Thymus (tissue), 11 donors: ENCODE measurements around the gene COL9A1. TPM values are rescaled to one million over a fixed set of nuclear protein-coding genes. Genes with fewer than 3 reads are reported as not detected.

Experiments used
- DNase-seq, 9 donors: peaks; one replicate each; pipeline ENCODE4 v3.0.0-alpha.2; 2013; ENCODE audit warnings: low spot score in 9 of 9, low read depth in 6 of 9, missing footprints in 1 of 9
- H3K27ac ChIP-seq, 2 donors: one replicate each; pipeline ENCODE4 v1.5.1; 2013; ENCODE audit warnings: control low read depth in 1 of 2, low read depth in 1 of 2, low read length in 1 of 2, mild to moderate bottlenecking in 1 of 2, moderate library complexity in 1 of 2
- H3K27me3 ChIP-seq, 2 donors: one replicate each; pipeline ENCODE4 v1.5.1; 2013; ENCODE audit warnings: low read length in 1 of 2; ENCODE audit not compliant: control insufficient read depth in 2 of 2, insufficient read depth in 1 of 2
- H3K36me3 ChIP-seq, 2 donors: one replicate each; pipeline ENCODE4 v1.5.1; 2013; ENCODE audit warnings: low read length in 1 of 2, mild to moderate bottlenecking in 1 of 2, moderate library complexity in 1 of 2; ENCODE audit not compliant: control insufficient read depth in 2 of 2, insufficient read depth in 2 of 2
- H3K4me1 ChIP-seq, 2 donors: one replicate each; pipeline ENCODE4 v1.5.1; 2013; ENCODE audit warnings: low read length in 2 of 2; ENCODE audit not compliant: control insufficient read depth in 2 of 2, insufficient read depth in 2 of 2
- H3K4me3 ChIP-seq, 2 donors: one replicate each; pipeline ENCODE4 v1.5.1; 2013; ENCODE audit warnings: low read length in 2 of 2, control low read depth in 1 of 2, mild to moderate bottlenecking in 1 of 2
- H3K9me3 ChIP-seq, 2 donors: one replicate each; pipeline ENCODE4 v1.5.1; 2013; ENCODE audit warnings: low read length in 1 of 2, mild to moderate bottlenecking in 1 of 2; ENCODE audit not compliant: control insufficient read depth in 2 of 2, insufficient read depth in 1 of 2
- WGBS: extraction: QIAGEN DNeasy Blood & Tissue Kit; methylation state at CpG from one replicate; pipeline ENCODE4 v1.1.7; 2013; 5-methylcytosine and 5-hydroxymethylcytosine counted together
- polyA plus RNA-seq: library from polyadenylated mRNA; stranded (reverse); fragments of 200-250 nt; gene quantifications from one replicate; pipeline ENCODE4 v1.2.3, GENCODE V29; 2013
- total RNA-seq: library from RNA; stranded (reverse); fragments of 120-200 nt; gene quantifications from one replicate; pipeline ENCODE4 v1.2.4, GENCODE V29; 2013
- donor health status: healthy.

Gene COL9A1
- total and polyA plus RNA-seq, 2 donors = 0.32 to 1.2 TPM

DNA sequence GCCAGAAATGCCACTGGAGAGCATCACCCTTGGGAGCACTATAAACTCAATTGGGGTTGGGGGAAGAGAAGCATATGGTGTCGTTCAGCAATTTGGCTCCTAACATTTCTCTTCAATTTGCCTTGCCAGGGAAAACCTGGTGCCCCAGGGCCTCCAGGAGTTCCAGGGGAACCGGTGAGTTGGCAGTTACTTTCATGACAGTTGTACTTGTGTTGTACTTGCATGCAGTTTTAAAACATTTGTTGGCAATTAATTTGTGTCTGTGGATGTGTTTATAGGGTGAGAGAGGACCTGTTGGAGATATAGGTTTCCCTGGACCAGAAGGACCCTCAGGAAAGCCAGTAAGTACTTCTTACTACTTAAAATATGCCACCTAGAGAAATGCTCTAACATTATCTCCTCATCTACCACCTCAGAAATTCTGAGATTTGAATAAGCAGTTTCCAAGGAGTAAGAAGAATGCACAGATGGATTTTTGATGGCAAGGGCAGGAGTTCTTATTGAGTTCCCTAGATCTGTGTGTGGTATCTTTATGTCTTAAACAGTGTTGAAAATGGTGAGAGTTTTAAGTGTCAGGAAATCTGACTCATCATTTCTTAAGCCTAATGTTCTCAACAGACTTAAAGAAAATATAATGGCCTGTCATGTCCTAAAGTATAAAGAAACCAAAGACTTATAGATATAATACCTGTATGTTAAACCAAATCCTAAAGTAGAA lies 122.5 kb downstream of the COL9A1 start:
- no peak overlapping the region for H3K4me3 ChIP-seq
- WGBS = 94% methylated on average over 2 of the region's 2 CpGs

DNA sequence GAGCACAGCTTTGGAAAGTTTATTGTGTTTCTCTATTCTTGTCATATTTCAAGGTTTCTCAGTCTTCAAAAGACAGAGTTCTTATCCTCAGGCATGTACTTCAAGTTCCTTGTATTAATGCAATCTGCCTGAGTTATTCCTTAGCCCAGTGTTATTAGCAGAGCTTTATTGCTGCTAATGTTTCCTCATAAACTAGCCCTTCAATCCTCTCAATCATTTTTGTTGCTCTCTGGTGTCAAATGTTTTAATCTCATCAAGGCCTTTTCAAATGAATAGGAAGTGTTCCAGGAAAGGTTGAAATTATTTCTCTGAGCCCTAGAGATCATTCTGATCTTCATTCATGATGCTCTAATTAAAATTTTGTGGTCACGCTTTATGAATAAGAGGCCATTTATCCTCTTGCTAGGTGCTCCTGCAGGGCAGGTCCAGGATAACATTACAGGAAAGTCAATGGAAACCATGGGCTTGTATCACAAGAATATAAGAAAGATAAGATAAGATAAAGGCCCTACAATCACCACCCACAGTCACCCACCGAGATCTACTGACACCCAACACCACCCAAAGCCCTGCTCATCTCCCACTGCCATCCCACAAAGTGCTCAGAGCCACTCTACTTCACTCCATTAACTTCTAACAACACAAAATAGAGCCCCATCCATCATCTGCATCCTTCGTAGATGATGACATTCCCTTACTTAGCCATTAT lies 125.9 kb downstream of the COL9A1 start:
- no peaks in the 10 kb centered on the region for H3K9me3 ChIP-seq
- H3K4me1 ChIP-seq = no peaks in the 10 kb centered on the region
- no peak for DNase-seq
- H3K27me3 ChIP-seq = no peaks in the 10 kb centered on the region
- 91% methylated on average over 3 of the region's 3 CpGs for WGBS
- no peaks in the 10 kb centered on the region for H3K36me3 ChIP-seq
- H3K27ac ChIP-seq = no peak overlapping the region
- no peak overlapping the region for H3K4me3 ChIP-seq

More for the DNA sequence above, 122.5 kb downstream of the COL9A1 start:
- Histone ChIP-seq H3K27ac (no peak overlapping the region), H3K9me3 (no peaks in the 10 kb centered on the region), H3K4me1 (no peaks in the 10 kb centered on the region), H3K27me3 (no peaks in the 10 kb centered on the region), H3K36me3 (no peaks in the 10 kb centered on the region)
- no peak for DNase-seq

DNA sequence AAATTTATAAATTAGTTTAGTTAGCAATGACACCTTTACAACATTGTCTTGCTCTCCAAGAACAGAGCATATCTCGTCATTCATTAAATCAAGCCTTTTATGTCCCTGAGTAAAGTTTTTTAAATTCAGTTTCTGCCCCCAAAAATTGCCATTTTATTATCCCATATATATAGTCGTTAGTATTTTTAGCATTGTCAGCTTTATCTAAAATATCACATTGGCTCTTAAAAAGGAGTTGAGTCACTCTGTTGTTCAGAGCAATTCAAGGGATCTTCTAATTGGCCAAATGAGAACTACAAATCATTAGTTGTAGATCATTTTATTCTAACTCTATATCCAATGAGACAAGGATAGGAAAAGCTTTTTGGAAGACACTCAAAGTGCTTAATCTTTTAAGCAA lies 127.1 kb downstream of the COL9A1 start:
- H3K27ac ChIP-seq = no peak overlapping the region
- no peaks in the 10 kb centered on the region for H3K27me3 ChIP-seq
- no peak overlapping the region for H3K4me3 ChIP-seq
- 91% methylated on average over 2 of the region's 2 CpGs for WGBS
- H3K4me1 ChIP-seq = no peaks in the 10 kb centered on the region
- DNase-seq = no peak
- no peaks in the 10 kb centered on the region for H3K36me3 ChIP-seq
- H3K9me3 ChIP-seq = no peaks in the 10 kb centered on the region

DNA sequence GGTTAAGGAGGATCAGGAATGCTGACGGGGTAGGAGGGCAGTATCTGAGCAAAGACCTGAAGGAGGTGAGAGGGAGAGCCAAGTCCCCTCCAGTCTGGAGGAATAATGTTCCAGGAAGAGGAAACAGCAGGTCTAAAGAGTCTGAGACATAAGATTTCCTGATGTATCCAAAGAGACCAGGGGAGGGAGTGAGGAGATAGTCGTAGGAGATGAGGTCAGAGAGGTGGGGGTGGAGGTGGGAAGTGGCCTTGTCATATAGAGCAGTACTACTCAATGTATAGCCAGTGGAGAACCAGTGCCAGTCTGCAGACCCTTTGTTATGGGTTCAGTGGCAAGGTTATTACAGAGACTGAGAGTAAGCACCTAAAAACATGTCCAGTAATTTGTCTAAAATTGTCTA lies 130.6 kb downstream of the COL9A1 start:
- Histone ChIP-seq H3K27me3 (no peaks in the 10 kb centered on the region), H3K9me3 (no peaks in the 10 kb centered on the region), H3K4me1 (no peaks in the 10 kb centered on the region), H3K4me3 (no peak overlapping the region), H3K36me3 (no peaks in the 10 kb centered on the region), H3K27ac (no peak overlapping the region)
- no peak for DNase-seq
- WGBS = 55% methylated on average over 2 of the region's 2 CpGs

DNA sequence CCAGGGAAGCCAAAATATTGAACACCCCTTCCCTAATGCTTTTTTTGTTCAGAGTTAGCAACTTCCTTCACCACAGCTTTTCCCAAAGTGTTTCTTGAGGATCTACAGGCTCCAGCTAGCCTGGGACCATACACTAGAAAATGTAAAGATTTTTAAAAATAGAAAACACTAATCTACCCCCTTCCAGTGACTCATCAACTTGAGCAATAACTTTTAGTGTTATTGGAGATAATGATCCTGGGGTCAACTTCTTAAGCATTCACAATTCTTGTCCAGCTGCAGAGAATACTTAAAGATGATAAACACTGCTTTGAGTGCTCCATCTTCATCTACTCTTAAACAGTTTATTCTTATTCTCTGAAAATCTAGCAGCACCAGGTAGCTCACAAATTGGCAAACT lies 131.6 kb downstream of the COL9A1 start:
- Histone ChIP-seq H3K4me1 (no peaks in the 10 kb centered on the region), H3K27ac (no peak overlapping the region), H3K36me3 (no peaks in the 10 kb centered on the region), H3K4me3 (no peak overlapping the region), H3K27me3 (peaks cover 0 to 3% of the 10 kb centered on the region in 2 donors), H3K9me3 (no peaks in the 10 kb centered on the region)
- no peak for DNase-seq

DNA sequence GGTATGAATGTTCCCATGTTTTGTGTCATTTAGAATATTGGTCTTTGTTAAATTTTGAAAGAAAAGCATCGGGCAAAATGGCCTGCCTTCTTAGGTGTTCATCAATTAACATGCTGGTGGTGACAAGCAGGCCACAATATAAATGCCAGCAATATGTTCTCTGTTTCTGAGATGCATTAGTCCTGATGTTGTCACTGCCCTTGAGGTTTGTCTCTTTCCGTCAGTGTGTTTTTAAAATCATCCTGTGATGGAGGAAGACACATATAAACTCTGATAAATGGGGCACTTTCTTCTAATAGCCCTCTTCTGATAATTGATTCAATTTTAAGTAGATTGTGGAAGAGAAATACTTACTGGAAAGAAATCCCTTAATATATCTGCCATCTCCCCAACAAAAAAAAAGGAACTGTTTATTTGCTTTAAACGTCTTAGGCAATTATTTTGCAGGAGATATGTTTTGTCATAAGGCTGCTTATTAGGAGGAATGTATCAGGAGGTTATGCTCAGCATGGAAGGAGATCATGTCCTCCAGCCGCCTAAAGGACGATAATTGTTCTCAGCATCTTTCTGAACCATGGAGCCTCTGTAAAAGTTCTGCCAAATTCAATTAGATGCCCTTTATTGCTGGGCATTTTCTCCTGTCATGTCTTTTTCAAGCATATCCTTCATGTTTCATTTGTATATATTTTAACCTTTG lies 134.1 kb downstream of the COL9A1 start:
- no peak for DNase-seq
- WGBS = 87% methylated on average over 5 of the region's 5 CpGs

More for the DNA sequence above, 134.1 kb downstream of the COL9A1 start:
- Histone ChIP-seq H3K36me3 (no peaks in the 10 kb centered on the region), H3K4me1 (no peaks in the 10 kb centered on the region), H3K27me3 (peaks cover 0 to 3% of the 10 kb centered on the region in 2 donors), H3K9me3 (no peaks in the 10 kb centered on the region), H3K4me3 (no peak overlapping the region), H3K27ac (no peak overlapping the region)

Other genes starting within 250 kb of the COL9A1 start
- 11.1 TPM for gene FAM135A, start 110.4 kb upstream of the COL9A1 start, total RNA-seq
- gene FAM135A, start 110.4 kb upstream of the COL9A1 start, polyA plus RNA-seq = 16.0 TPM